ENCODE results near the gene EYS. TPM values are rescaled to one million over a fixed set of nuclear protein-coding genes. Genes with fewer than 3 reads are reported as not detected.

The EYS gene
- total and polyA plus RNA-seq, 7 donors, result 0.07 to 0.46 TPM; not detected in 5

GRCh38 chr6:64580346-64580745 is 1126.7 kb downstream of the EYS start:
- no peak for TF ChIP-seq POLR2AphosphoS5 (IDR thresholded peaks at IDR 0.05)
- no peak for TF ChIP-seq POLR2A (IDR thresholded peaks at IDR 0.05)
- TF ChIP-seq CTCF (IDR thresholded peaks at IDR 0.05), result no peak
- no peak for TF ChIP-seq EP300 (IDR thresholded peaks at IDR 0.05)
- 76 to 78% methylated on average over 1 of the region's 1 CpG for WGBS, 2 donors
- H3K4me3 ChIP-seq, result no peak overlapping the region
- no peaks in the 10 kb centered on the region for H3K27me3 ChIP-seq
- no peaks in the 10 kb centered on the region for H3K9me3 ChIP-seq
- H3K27ac ChIP-seq, result no peak overlapping the region
- DNase-seq, result no peak
- H3K36me3 ChIP-seq, result no peaks in the 10 kb centered on the region
- H3K4me1 ChIP-seq, result no peaks in the 10 kb centered on the region
- intact Hi-C loops (cut with DNase I), result no loop called here

DNA sequence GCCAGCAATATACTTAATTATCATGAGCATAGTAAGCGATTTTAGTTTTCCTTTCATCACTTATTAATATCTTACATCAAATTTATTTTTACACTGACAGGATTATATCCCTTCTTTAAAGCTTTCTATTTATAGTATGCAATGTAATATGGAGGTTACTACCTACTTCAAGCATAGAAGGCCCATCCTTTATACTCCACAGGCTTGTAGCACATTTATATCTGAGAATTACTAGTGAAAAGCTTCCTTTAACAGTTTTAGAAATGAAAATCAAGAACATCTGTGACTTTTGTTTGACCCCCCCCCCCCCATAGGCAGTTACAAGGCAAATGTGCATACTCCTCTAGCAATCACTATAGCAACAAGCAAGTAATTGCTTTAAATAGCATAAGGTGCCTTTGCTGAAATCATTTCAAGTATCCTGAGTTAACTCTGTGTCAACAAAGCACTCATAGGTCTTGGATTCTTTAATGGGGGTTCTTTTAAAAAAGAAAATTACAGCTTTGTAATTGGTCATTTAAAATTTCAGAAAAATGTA is 1153.7 kb downstream of the EYS start:
- no peaks in the 10 kb centered on the region for H3K4me1 ChIP-seq
- WGBS, 2 donors, result 79 to 91% methylated on average over 1 of the region's 1 CpG
- TF ChIP-seq EP300 (IDR thresholded peaks at IDR 0.05), result no peak
- TF ChIP-seq POLR2AphosphoS5 (IDR thresholded peaks at IDR 0.05), result no peak
- no peak for TF ChIP-seq CTCF (IDR thresholded peaks at IDR 0.05)
- no peak for TF ChIP-seq POLR2A (IDR thresholded peaks at IDR 0.05)
- H3K27me3 ChIP-seq, result no peaks in the 10 kb centered on the region
- H3K4me3 ChIP-seq, result no peak overlapping the region
- no peaks in the 10 kb centered on the region for H3K36me3 ChIP-seq
- H3K27ac ChIP-seq, result no peak overlapping the region
- intact Hi-C loops (cut with DNase I), result no loop called here
- DNase-seq, result no peak
- no peaks in the 10 kb centered on the region for H3K9me3 ChIP-seq

DNA sequence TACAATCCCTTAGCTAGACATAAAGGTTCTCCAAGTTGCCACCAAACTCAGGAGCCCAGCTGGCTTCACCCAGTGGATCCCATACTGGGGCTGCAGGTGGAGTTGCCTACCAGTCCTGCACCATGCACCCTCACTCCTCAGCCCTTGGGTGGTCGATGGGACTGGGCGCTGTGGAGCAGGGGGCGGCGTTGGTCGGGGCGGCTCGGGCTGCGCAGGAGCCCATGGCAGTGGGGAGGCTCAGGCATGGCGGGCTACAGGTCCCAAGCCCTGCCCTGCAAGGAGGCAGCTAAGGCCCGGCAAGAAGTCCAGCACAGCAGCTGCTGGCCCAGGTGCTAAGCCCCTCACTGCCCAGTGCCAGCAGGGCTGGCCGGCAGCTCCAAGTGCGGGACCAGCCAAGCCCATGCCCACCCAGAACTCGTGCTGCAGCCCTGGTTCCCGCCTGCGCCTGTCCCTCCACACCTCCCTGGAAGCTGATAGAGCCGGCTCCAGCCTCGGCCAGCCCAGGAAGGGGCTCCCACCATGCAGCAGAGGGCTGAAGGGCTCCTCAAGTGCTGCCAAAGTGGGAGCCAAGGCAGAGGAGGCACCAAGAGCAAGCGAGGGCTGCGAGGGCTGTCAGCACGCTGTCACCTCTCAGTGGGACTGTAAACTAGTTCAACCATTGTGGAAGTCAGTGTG is 1159.3 kb downstream of the EYS start:
- H3K4me3 ChIP-seq, result no peak overlapping the region
- WGBS, 2 donors, result 93% methylated on average over 20 of the region's 20 CpGs

DNA sequence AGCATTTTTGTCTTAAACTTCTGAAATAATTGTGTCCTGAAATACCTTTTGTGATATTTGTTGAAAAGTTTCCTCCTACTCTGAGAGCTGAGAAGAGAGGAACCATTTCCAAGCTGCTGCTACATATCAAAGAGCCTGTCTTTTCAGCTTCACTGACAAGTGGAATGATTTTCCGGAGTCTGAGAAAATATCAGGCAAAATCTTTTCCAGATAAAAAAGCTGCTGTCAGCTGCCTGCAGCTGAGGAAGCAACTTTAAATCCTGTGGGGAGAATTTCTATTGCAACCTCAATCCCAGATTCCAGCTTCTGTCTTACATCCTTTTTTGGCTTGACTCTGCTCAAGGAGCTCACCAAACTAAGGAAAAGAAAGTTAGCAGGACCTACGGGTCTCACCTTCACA is 1167.1 kb downstream of the EYS start:
- intact Hi-C loops (cut with DNase I), result no loop called here
- TF ChIP-seq POLR2A (IDR thresholded peaks at IDR 0.05) (no peak), EP300 (IDR thresholded peaks at IDR 0.05) (no peak), CTCF (IDR thresholded peaks at IDR 0.05) (no peak)
- Histone ChIP-seq H3K27ac (no peak overlapping the region), H3K27me3 (no peaks in the 10 kb centered on the region), H3K4me1 (no peaks in the 10 kb centered on the region), H3K36me3 (no peaks in the 10 kb centered on the region), H3K4me3 (no peak overlapping the region), H3K9me3 (no peaks in the 10 kb centered on the region)
- no peak for DNase-seq
- WGBS, 2 donors, result 49 to 68% methylated on average over 2 of the region's 2 CpGs

More for the DNA sequence above, 1159.3 kb downstream of the EYS start:
- Histone ChIP-seq H3K27me3 (no peaks in the 10 kb centered on the region), H3K4me1 (no peaks in the 10 kb centered on the region), H3K9me3 (peaks cover 0 to 4% (median 0%) of the 10 kb centered on the region in 4 donors), H3K27ac (no peak overlapping the region), H3K36me3 (no peaks in the 10 kb centered on the region)
- intact Hi-C loops (cut with DNase I), result no loop called here
- DNase-seq, result no peak
- TF ChIP-seq POLR2AphosphoS5 (IDR thresholded peaks at IDR 0.05) (no peak), POLR2A (IDR thresholded peaks at IDR 0.05) (no peak), CTCF (IDR thresholded peaks at IDR 0.05) (no peak), EP300 (IDR thresholded peaks at IDR 0.05) (no peak)

DNA sequence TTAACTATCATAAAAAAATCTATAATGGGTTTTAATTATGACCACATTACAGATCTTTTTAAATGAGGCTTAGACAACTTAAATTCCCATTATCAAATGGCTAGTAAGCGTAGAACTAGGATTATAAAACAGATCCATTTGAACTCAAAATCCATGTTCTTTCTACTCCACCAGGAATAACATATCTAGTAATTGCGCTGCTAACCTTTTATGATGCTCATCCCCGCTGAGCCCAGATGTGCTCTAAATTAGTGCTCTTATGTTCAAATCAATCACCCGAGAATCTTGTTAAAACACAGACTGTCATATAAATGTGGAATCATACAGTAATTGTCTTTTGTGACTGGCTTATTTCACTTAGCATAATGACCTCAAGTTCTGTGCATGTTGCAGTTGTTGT is 1168.3 kb downstream of the EYS start:
- Histone ChIP-seq H3K9me3 (no peaks in the 10 kb centered on the region), H3K4me3 (no peak overlapping the region), H3K36me3 (no peaks in the 10 kb centered on the region), H3K27ac (no peak overlapping the region), H3K27me3 (no peaks in the 10 kb centered on the region), H3K4me1 (no peaks in the 10 kb centered on the region)
- intact Hi-C loops (cut with DNase I), result no loop called here
- WGBS, 2 donors, result 80 to 88% methylated on average over 4 of the region's 4 CpGs
- no peak for TF ChIP-seq POLR2AphosphoS5 (IDR thresholded peaks at IDR 0.05)
- TF ChIP-seq POLR2A (IDR thresholded peaks at IDR 0.05), result no peak
- TF ChIP-seq CTCF (IDR thresholded peaks at IDR 0.05), result no peak
- TF ChIP-seq EP300 (IDR thresholded peaks at IDR 0.05), result no peak
- no peak for DNase-seq
